IMR-90 (cell line): ENCODE measurements around the gene RPAP2. TPM values are rescaled to one million over a fixed set of nuclear protein-coding genes. Genes with fewer than 3 reads are reported as not detected.
"Not testable (repeated sequence)": the region's sequence is repeated elsewhere in the genome, so short reads cannot be mapped to it uniquely, and the experiment has no call there.

ENCODE experiments used
- ATAC-seq: fragments of 200-7000 bp; cut with Tn5 transposase; 2 replicates; pipeline ENCODE4 v1.9.1; 2020; ENCODE audit warnings: low read depth, mild to moderate bottlenecking, moderate library complexity
- BruUV-seq: library from RNA; stranded (reverse); fragments of 400-500 nt; replicated peaks from 2 replicates; lab custom pipeline; 2021; lab: Mats Ljungman, UMichigan
- CTCF ChIA-PET: fragments of 300-600 bp; formaldehyde crosslinking; extraction: SDS; loops from one replicate; lab custom pipeline; 2021; ENCODE audit warnings: antibody characterized with exemption; lab: Yijun Ruan, JAX
- POLR2A ChIA-PET: fragments of 300-600 bp; sonication (Branson Sonifier 250); formaldehyde crosslinking; loops from one replicate; lab custom pipeline; 2022; ENCODE audit warnings: antibody characterized with exemption; ENCODE audit not compliant: unreplicated experiment; lab: Charles Lee
- DNase-seq: peaks from one replicate; pipeline ENCODE4 v3.0.0; 2013
- H2AFZ ChIP-seq: replicated peaks from 2 replicates; pipeline ENCODE3; 2013; ENCODE audit warnings: low read length, mild to moderate bottlenecking; ENCODE audit not compliant: poor library complexity
- H2AK5ac ChIP-seq: 2 replicates; pipeline ENCODE4 v1.6.1; 2013; ENCODE audit warnings: low read depth, low read length, inconsistent platforms
- H2AK9ac ChIP-seq: replicated peaks from 2 replicates; pipeline ENCODE3; 2013; ENCODE audit warnings: mild to moderate bottlenecking, low read depth, low read length, moderate library complexity; ENCODE audit not compliant: poor library complexity
- H2BK120ac ChIP-seq: 2 replicates; pipeline ENCODE4 v1.6.1; 2013; ENCODE audit warnings: low read depth, low read length, inconsistent platforms
- H2BK15ac ChIP-seq: 3 replicates; pipeline ENCODE4 v1.6.1; 2013; ENCODE audit warnings: low read depth, low read length, inconsistent platforms
- H2BK20ac ChIP-seq: 2 replicates; pipeline ENCODE4 v1.6.1; 2013; ENCODE audit warnings: low read depth, mild to moderate bottlenecking, inconsistent platforms, low read length, moderate library complexity
- H2BK5ac ChIP-seq: 2 replicates; pipeline ENCODE4 v1.6.1; 2013; ENCODE audit warnings: mild to moderate bottlenecking, low read depth, low read length, inconsistent platforms; ENCODE audit not compliant: poor library complexity, severe bottlenecking
- H3K14ac ChIP-seq: replicated peaks from 2 replicates; pipeline ENCODE4 v1.6.1; 2013; ENCODE audit warnings: low read depth, low read length, inconsistent platforms
- H3K18ac ChIP-seq: 2 replicates; pipeline ENCODE4 v1.6.1; 2013; ENCODE audit warnings: low read depth, low read length, control low read depth
- H3K23ac ChIP-seq: 2 replicates; pipeline ENCODE4 v1.6.1; 2013; ENCODE audit warnings: low read depth, low read length, inconsistent platforms
- H3K27ac ChIP-seq: 2 replicates; pipeline ENCODE4 v1.5.1; 2013; ENCODE audit warnings: mild to moderate bottlenecking, control low read depth, low read length; ENCODE audit not compliant: insufficient read depth
- H3K27me3 ChIP-seq: 2 replicates; pipeline ENCODE4 v1.6.1; 2013; ENCODE audit warnings: low read length; ENCODE audit not compliant: control insufficient read depth, insufficient read depth
- H3K36me3 ChIP-seq: 2 replicates; pipeline ENCODE4 v1.6.1; 2013; ENCODE audit warnings: low read length, mixed read lengths; ENCODE audit not compliant: control insufficient read depth, insufficient read depth
- H3K4ac ChIP-seq: 2 replicates; pipeline ENCODE4 v1.6.1; 2013; ENCODE audit warnings: low read depth, low read length, inconsistent platforms
- H3K4me1 ChIP-seq: 2 replicates; pipeline ENCODE4 v1.6.1; 2013; ENCODE audit warnings: low read length, mixed read lengths; ENCODE audit not compliant: control insufficient read depth, insufficient read depth
- H3K4me2 ChIP-seq: 2 replicates; pipeline ENCODE4 v1.6.1; 2013; ENCODE audit warnings: low read depth, mild to moderate bottlenecking, control low read depth, low read length, moderate library complexity
- H3K4me3 ChIP-seq: 2 replicates; pipeline ENCODE4 v1.5.1; 2013; ENCODE audit warnings: low read depth, mild to moderate bottlenecking, control low read depth, low read length, moderate library complexity; ENCODE audit not compliant: insufficient read depth
- H3K56ac ChIP-seq: 2 replicates; pipeline ENCODE4 v1.6.1; 2013; ENCODE audit warnings: low read length, inconsistent platforms; ENCODE audit not compliant: insufficient read depth; ENCODE audit errors: extremely low read depth
- H3K79me1 ChIP-seq, 2 experiments: 2 replicates each; pipeline ENCODE4 v1.6.1; 2013; ENCODE audit warnings: low read length in 2 of 2, inconsistent platforms in 1 of 2, low read depth in 1 of 2
- H3K9ac ChIP-seq: 2 replicates; pipeline ENCODE4 v1.6.1; 2013; ENCODE audit warnings: low read depth, low read length, control low read depth
- H3K9me1 ChIP-seq: 2 replicates; pipeline ENCODE4 v1.6.1; 2013; ENCODE audit warnings: low read length, inconsistent platforms; ENCODE audit not compliant: insufficient read depth
- H3K9me3 ChIP-seq: 2 replicates; pipeline ENCODE4 v1.6.1; 2013; ENCODE audit warnings: low read length; ENCODE audit not compliant: control insufficient read depth, insufficient read depth
- H4K20me1 ChIP-seq: 2 replicates; pipeline ENCODE4 v1.6.1; 2013; ENCODE audit warnings: low read length, inconsistent platforms; ENCODE audit not compliant: insufficient read depth
- H4K5ac ChIP-seq: 2 replicates; pipeline ENCODE4 v1.6.1; 2013; ENCODE audit warnings: mild to moderate bottlenecking, low read depth, low read length, control low read depth
- H4K8ac ChIP-seq, 2 experiments: 2 replicates each; pipeline ENCODE4 v1.6.1; 2013; ENCODE audit warnings: low read depth in 2 of 2, low read length in 2 of 2, control low read depth in 1 of 2, inconsistent platforms in 1 of 2
- H4K91ac ChIP-seq: 2 replicates; pipeline ENCODE4 v1.6.1; 2013; ENCODE audit warnings: low read depth, low read length, inconsistent platforms; ENCODE audit not compliant: insufficient read depth
- MAZ ChIP-seq: IDR thresholded peaks from 2 replicates; pipeline ENCODE4 v1.6.1; 2012; ENCODE audit warnings: low read depth, mild to moderate bottlenecking, low read length, improper control_type of control experiment, moderate library complexity, borderline replicate concordance
- NFE2L2 ChIP-seq: fragments of 150-350 bp; IDR thresholded peaks from 2 replicates; pipeline ENCODE4 v1.6.1; 2016; ENCODE audit warnings: low read depth, mild to moderate bottlenecking, low read length
- POLR2A ChIP-seq: IDR thresholded peaks from 2 replicates; pipeline ENCODE4 v1.6.1; 2012; ENCODE audit warnings: mild to moderate bottlenecking, low read depth, low read length
- RCOR1 ChIP-seq: IDR thresholded peaks from 2 replicates; pipeline ENCODE4 v1.6.1; 2012; ENCODE audit warnings: mild to moderate bottlenecking, low read length, improper control_type of control experiment; ENCODE audit not compliant: insufficient replicate concordance
- RFX5 ChIP-seq: IDR thresholded peaks from 2 replicates; pipeline ENCODE4 v1.8.0; 2012; ENCODE audit warnings: low read depth, mild to moderate bottlenecking, low read length, moderate library complexity
- SMC3 ChIP-seq: fragments of 150-350 bp; IDR thresholded peaks from 2 replicates; pipeline ENCODE4 v1.6.1; 2016; ENCODE audit warnings: low read depth, mild to moderate bottlenecking, antibody characterized with exemption, low read length, moderate library complexity
- WGBS, 2 experiments: methylation state at CpG; one replicate each; pipeline versions ENCODE4 v1.1.5 to v1.1.7; 2013; ENCODE audit warnings: missing lambda C conversion rate in 2 of 2; ENCODE audit not compliant: insufficient read length in 1 of 2; ENCODE audit errors: extremely low coverage in 2 of 2; 5-methylcytosine and 5-hydroxymethylcytosine counted together
- dilution Hi-C: fragments of 300-500 bp; cut with HindIII; formaldehyde crosslinking; loops from one replicate; pipeline ENCODE4 v1.14.3; 2018; ENCODE audit warnings: low sequenced_read_pairs; ENCODE audit not compliant: unreplicated experiment
- in situ Hi-C: fragments of 300-500 bp; cut with MboI; formaldehyde crosslinking; loops from 3 replicates; pipeline ENCODE4 v1.14.3; 2019; ENCODE audit warnings: low sequenced_read_pairs, inconsistent platforms, mixed read lengths
- intact Hi-C: fragments of 100-400 bp; cut with micrococcal nuclease; formaldehyde crosslinking; loops from 2 replicates; pipeline ENCODE4 v1.10.0; 2022
- polyA plus RNA-seq, 3 experiments: library from polyadenylated mRNA; depleted of rRNA; stranded (reverse); fragments of >200 nt; gene quantifications; 2 replicates each; pipeline ENCODE4 v1.2.3, GENCODE V29; 2012; ENCODE audit warnings: low replicate concordance in 1 of 3
- total RNA-seq: library from RNA; depleted of rRNA; stranded (reverse); fragments of >200 nt; gene quantifications from 2 replicates; pipeline ENCODE4 v1.2.3, GENCODE V29; 2012
- TF ChIP-seq, protein P1 (sequence below): fragments of 150-350 bp; IDR thresholded peaks from 2 replicates; pipeline ENCODE4 v1.6.1; 2016; ENCODE audit warnings: low read depth, mild to moderate bottlenecking, low read length, moderate library complexity, borderline replicate concordance

Gene RPAP2
- total and polyA plus RNA-seq, 2 of the 4 experiments (the other 2 are of a cell fraction): 7.1 to 13.6 TPM

DNA sequence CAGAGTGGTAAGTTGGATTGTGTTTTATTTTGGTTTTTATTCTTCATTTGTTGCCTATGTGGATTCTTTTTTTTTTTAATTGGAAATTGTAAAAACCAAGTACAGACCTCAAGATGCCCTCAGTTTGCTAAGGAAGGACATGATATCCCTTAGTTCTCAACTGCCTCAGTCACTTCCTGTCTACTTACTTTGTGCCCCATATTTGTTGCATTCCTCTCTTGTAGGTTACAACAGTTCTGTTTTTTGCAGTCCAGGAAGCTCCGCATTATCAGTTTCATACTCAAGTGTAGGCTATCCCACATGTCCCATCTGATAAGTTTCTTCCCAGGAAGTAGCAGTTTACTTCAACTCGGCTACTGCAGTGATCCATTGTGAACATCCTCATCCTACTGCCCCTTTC, 82.0 kb downstream of the RPAP2 start:
- Histone ChIP-seq H4K8ac (no peak overlapping the region), H3K4me2 (no peak overlapping the region), H2AK5ac (no peak overlapping the region), H2AFZ (no peak overlapping the region), H4K91ac (no peak overlapping the region), H4K5ac (no peak overlapping the region), H2BK5ac (no peak overlapping the region), H3K27ac (no peak overlapping the region), H3K23ac (no peak overlapping the region), H3K56ac (no peak overlapping the region), H3K4ac (no peak overlapping the region), H2AK9ac (no peak overlapping the region), H3K79me1 (no peaks in the 10 kb centered on the region), H4K20me1 (no peaks in the 10 kb centered on the region), H3K9me3 (no peaks in the 10 kb centered on the region), H3K36me3 (peaks cover 4% of the 10 kb centered on the region; the same call in 1 of the 2 replicates), H2BK120ac (no peak overlapping the region), H2BK20ac (no peak overlapping the region), H3K4me1 (no peaks in the 10 kb centered on the region), H2BK15ac (no peak overlapping the region), H3K18ac (no peak overlapping the region), H3K4me3 (no peak overlapping the region), H3K9me1 (no peaks in the 10 kb centered on the region), H3K27me3 (no peaks in the 10 kb centered on the region), H3K9ac (no peak overlapping the region), H3K14ac (no peak overlapping the region)
- WGBS, 2 experiments: 88% methylated on average over 1 of the region's 2 CpGs; no CpG with 5 or more reads in 1 of the 2 experiments
- POLR2A ChIA-PET: no interaction called here
- no peak for TF ChIP-seq RFX5
- no peak for TF ChIP-seq RCOR1
- no peak for TF ChIP-seq SMC3
- TF ChIP-seq POLR2A: no peak
- TF ChIP-seq, protein P1, sequence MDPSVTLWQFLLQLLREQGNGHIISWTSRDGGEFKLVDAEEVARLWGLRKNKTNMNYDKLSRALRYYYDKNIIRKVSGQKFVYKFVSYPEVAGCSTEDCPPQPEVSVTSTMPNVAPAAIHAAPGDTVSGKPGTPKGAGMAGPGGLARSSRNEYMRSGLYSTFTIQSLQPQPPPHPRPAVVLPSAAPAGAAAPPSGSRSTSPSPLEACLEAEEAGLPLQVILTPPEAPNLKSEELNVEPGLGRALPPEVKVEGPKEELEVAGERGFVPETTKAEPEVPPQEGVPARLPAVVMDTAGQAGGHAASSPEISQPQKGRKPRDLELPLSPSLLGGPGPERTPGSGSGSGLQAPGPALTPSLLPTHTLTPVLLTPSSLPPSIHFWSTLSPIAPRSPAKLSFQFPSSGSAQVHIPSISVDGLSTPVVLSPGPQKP: no peak
- TF ChIP-seq MAZ: no peak
- TF ChIP-seq NFE2L2: no peak
- no peak for ATAC-seq
- dilution Hi-C loops (no loop called here), intact Hi-C loops (no loop called here), in situ Hi-C loops (no loop called here)
- BruUV-seq: no TSS peak
- no peak for DNase-seq
- CTCF ChIA-PET: no interaction called here

- H4K8ac ChIP-seq, intact Hi-C loops, H3K4ac ChIP-seq, in situ Hi-C loops, CTCF ChIA-PET, H3K27me3 ChIP-seq, H3K4me2 ChIP-seq, H3K36me3 ChIP-seq, BruUV-seq, H4K91ac ChIP-seq, H3K18ac ChIP-seq, H2AFZ ChIP-seq, H3K79me1 ChIP-seq, H2AK5ac ChIP-seq, H3K27ac ChIP-seq, ATAC-seq, H3K9me1 ChIP-seq, DNase-seq, POLR2A ChIA-PET, H2AK9ac ChIP-seq, H3K56ac ChIP-seq, dilution Hi-C loops, H3K23ac ChIP-seq, H2BK15ac ChIP-seq, H3K4me1 ChIP-seq, H2BK5ac ChIP-seq, H2BK120ac ChIP-seq, H2BK20ac ChIP-seq, H4K20me1 ChIP-seq, H3K14ac ChIP-seq, H3K9me3 ChIP-seq, H3K4me3 ChIP-seq, H3K9ac ChIP-seq, H4K5ac ChIP-seq: not testable (repeated sequence)
- no CpG with 5 or more reads among the region's 4 CpGs for WGBS, 2 experiments
Observed at GRCh38 chr1:92393966-92394365, 95.1 kb downstream of the RPAP2 start.
